HG02943 (cell line): ENCODE measurements around the gene GRM8.
"Not testable (repeated sequence)": the region's sequence is repeated elsewhere in the genome, so short reads cannot be mapped to it uniquely, and the experiment has no call there.

ENCODE experiments used
- ATAC-seq: cut with Tn5 transposase; IDR thresholded peaks from one replicate; pipeline ENCODE4 v1.9.1; 2021; ENCODE audit warnings: mild to moderate bottlenecking, low read depth, moderate library complexity; ENCODE audit not compliant: unreplicated experiment

Gene GRM8

GRCh38 chr7:126940723-126941307 is 311.9 kb downstream of the GRM8 start:
- ATAC-seq: no peak

GRCh38 chr7:126937171-126937570 is 315.6 kb downstream of the GRM8 start:
- no peak for ATAC-seq

GRCh38 chr7:126931581-126931980 is 321.2 kb downstream of the GRM8 start:
- ATAC-seq: no peak

- no peak for ATAC-seq
These were observed 322.6 kb downstream of the GRM8 start for GRCh38 chr7:126930166-126930565.

- no peak for ATAC-seq
These were observed 328.3 kb downstream of the GRM8 start for GRCh38 chr7:126924477-126924876.

GRCh38 chr7:126911627-126912026 is 341.1 kb downstream of the GRM8 start:
- not testable (repeated sequence) for ATAC-seq

- ATAC-seq: not testable (repeated sequence)
These were observed 344.2 kb downstream of the GRM8 start for GRCh38 chr7:126908564-126908963.

- ATAC-seq: not testable (repeated sequence)
These were observed 345.1 kb downstream of the GRM8 start for GRCh38 chr7:126907657-126908056.

- not testable (repeated sequence) for ATAC-seq
These were observed 347.5 kb downstream of the GRM8 start for GRCh38 chr7:126905255-126905654.

- not testable (repeated sequence) for ATAC-seq
These were observed 351.5 kb downstream of the GRM8 start for GRCh38 chr7:126901041-126901765.

- ATAC-seq: not testable (repeated sequence)
These were observed 364.8 kb downstream of the GRM8 start for GRCh38 chr7:126887980-126888379.

GRCh38 chr7:126887560-126887959 is 365.2 kb downstream of the GRM8 start:
- ATAC-seq: not testable (repeated sequence)

GRCh38 chr7:126882730-126883129 is 370.0 kb downstream of the GRM8 start:
- not testable (repeated sequence) for ATAC-seq

- ATAC-seq: not testable (repeated sequence)
These were observed 370.8 kb downstream of the GRM8 start for GRCh38 chr7:126881908-126882307.

GRCh38 chr7:126881315-126881714 is 371.4 kb downstream of the GRM8 start:
- ATAC-seq: no peak

- not testable (repeated sequence) for ATAC-seq
These were observed 376.2 kb downstream of the GRM8 start for GRCh38 chr7:126876536-126876935.

- ATAC-seq: peak; percentile 52
These were observed 395.9 kb downstream of the GRM8 start for GRCh38 chr7:126856691-126857291.

GRCh38 chr7:126845331-126845730 is 407.4 kb downstream of the GRM8 start:
- no peak for ATAC-seq

- no peak for ATAC-seq
These were observed 408.9 kb downstream of the GRM8 start for GRCh38 chr7:126843883-126844282.

GRCh38 chr7:126843336-126843735 is 409.4 kb downstream of the GRM8 start:
- ATAC-seq: no peak

GRCh38 chr7:126842451-126842850 is 410.3 kb downstream of the GRM8 start:
- ATAC-seq: no peak

GRCh38 chr7:126840869-126841268 is 411.9 kb downstream of the GRM8 start:
- ATAC-seq: no peak
